OCI-LY3 (cell line): ENCODE results near the gene TMEM252.

Experiments
- H2AFZ ChIP-seq: fragments of 200-600, 300-600 bp; shearing (Covaris generic); 2 replicates; pipeline ENCODE4 v1.6.0; 2014; ENCODE audit warnings: antibody characterized with exemption, low read depth, low read length
- H3K27ac ChIP-seq: fragments of 200-600, 300-600 bp; sonication (generic); 2 replicates; pipeline ENCODE4 v1.5.1; 2014; ENCODE audit warnings: mild to moderate bottlenecking, low read length, moderate library complexity, mixed read lengths
- H3K27me3 ChIP-seq: fragments of 200-600, 300-600 bp; sonication (generic); 2 replicates; pipeline ENCODE4 v1.6.1; 2014; ENCODE audit warnings: low read depth, low read length, mixed read lengths
- H3K36me3 ChIP-seq: fragments of 200-600, 300-600 bp; sonication (generic); replicated peaks from 2 replicates; pipeline ENCODE3; 2014; ENCODE audit warnings: low read depth, low read length, mixed read lengths
- H3K4me1 ChIP-seq: fragments of 300-600, 200-600 bp; sonication (generic); 2 replicates; pipeline ENCODE4 v1.6.1; 2014; ENCODE audit warnings: low read length, mixed read lengths
- H3K4me2 ChIP-seq: fragments of 200-600, 300-600 bp; sonication (generic); 2 replicates; pipeline ENCODE4 v1.6.1; 2014; ENCODE audit warnings: low read length, mixed read lengths
- H3K4me3 ChIP-seq: fragments of 300-600, 200-600 bp; sonication (generic); 2 replicates; pipeline ENCODE4 v1.5.1; 2014; ENCODE audit warnings: antibody characterized with exemption, mild to moderate bottlenecking, low read length, moderate library complexity
- H3K79me2 ChIP-seq: fragments of 300-600, 200-600 bp; shearing (Covaris generic); 2 replicates; pipeline ENCODE4 v1.6.1; 2014; ENCODE audit warnings: mild to moderate bottlenecking, low read length, mixed read lengths
- H3K9ac ChIP-seq: fragments of 300-600, 200-600 bp; shearing (Covaris generic); 2 replicates; pipeline ENCODE4 v1.6.0; 2014; ENCODE audit warnings: mild to moderate bottlenecking, low read length, moderate library complexity
- H3K9me3 ChIP-seq: fragments of 200-600, 300-600 bp; shearing (Covaris generic); 2 replicates; pipeline ENCODE4 v1.6.1; 2014; ENCODE audit warnings: low read length, mixed read lengths; ENCODE audit not compliant: insufficient read depth
- H4K20me1 ChIP-seq: fragments of 200-600, 300-600 bp; sonication (generic); 2 replicates; pipeline ENCODE4 v1.6.1; 2016; ENCODE audit warnings: low read length, mixed read lengths; ENCODE audit not compliant: insufficient read depth
- EZH2phosphoT487 ChIP-seq: fragments of 200-600 bp; shearing (Covaris generic); IDR thresholded peaks from 2 replicates; pipeline ENCODE4 v1.6.1; 2018; ENCODE audit warnings: antibody characterized with exemption, mixed run types, low read depth
- TF ChIP-seq, protein P1 (sequence below): fragments of 200-600, 300-600 bp; sonication (generic); IDR thresholded peaks from 2 replicates; pipeline ENCODE4 v1.5.1; 2014; ENCODE audit warnings: antibody characterized with exemption, low read length, low read depth

Gene TMEM252

DNA sequence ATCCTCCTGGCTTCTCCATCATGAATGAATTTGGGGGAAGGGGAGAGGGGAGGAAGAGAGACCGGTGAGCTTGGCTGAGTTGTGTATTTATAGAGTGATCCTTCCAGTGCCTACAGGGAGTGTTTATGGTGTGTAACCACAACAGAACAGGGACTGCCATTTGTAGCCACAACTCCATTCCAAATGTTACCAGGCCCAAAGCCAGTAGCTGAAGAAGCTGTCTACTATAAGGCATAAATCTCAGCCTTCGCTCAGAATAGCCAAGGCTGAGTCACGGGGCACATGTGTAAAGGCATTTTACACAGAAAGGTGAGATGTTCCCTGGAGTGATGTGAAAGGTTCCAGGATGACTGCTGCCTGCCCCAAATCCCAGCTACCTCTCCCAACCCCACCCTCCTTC, 2.5 kb downstream of the TMEM252 start:
- no peaks in the 10 kb centered on the region for H3K27me3 ChIP-seq
- H4K20me1 ChIP-seq, result no peaks in the 10 kb centered on the region
- H3K79me2 ChIP-seq, result no peaks in the 10 kb centered on the region
- TF ChIP-seq, protein P1, sequence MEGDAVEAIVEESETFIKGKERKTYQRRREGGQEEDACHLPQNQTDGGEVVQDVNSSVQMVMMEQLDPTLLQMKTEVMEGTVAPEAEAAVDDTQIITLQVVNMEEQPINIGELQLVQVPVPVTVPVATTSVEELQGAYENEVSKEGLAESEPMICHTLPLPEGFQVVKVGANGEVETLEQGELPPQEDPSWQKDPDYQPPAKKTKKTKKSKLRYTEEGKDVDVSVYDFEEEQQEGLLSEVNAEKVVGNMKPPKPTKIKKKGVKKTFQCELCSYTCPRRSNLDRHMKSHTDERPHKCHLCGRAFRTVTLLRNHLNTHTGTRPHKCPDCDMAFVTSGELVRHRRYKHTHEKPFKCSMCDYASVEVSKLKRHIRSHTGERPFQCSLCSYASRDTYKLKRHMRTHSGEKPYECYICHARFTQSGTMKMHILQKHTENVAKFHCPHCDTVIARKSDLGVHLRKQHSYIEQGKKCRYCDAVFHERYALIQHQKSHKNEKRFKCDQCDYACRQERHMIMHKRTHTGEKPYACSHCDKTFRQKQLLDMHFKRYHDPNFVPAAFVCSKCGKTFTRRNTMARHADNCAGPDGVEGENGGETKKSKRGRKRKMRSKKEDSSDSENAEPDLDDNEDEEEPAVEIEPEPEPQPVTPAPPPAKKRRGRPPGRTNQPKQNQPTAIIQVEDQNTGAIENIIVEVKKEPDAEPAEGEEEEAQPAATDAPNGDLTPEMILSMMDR, result no peak
- no peak for TF ChIP-seq EZH2phosphoT487
- H3K9ac ChIP-seq, result no peak overlapping the region
- H3K36me3 ChIP-seq, result no peaks in the 10 kb centered on the region
- no peaks in the 10 kb centered on the region for H3K9me3 ChIP-seq
- no peak overlapping the region for H2AFZ ChIP-seq
- H3K4me1 ChIP-seq, result no peaks in the 10 kb centered on the region
- H3K4me2 ChIP-seq, result no peak overlapping the region
- H3K27ac ChIP-seq, result no peak overlapping the region
- H3K4me3 ChIP-seq, result no peak overlapping the region

- Histone ChIP-seq H3K79me2 (no peaks in the 10 kb centered on the region), H4K20me1 (no peaks in the 10 kb centered on the region), H3K9me3 (no peaks in the 10 kb centered on the region), H3K4me2 (no peak overlapping the region), H3K4me3 (no peak overlapping the region), H2AFZ (no peak overlapping the region), H3K9ac (no peak overlapping the region), H3K27ac (no peak overlapping the region), H3K27me3 (no peaks in the 10 kb centered on the region), H3K36me3 (no peaks in the 10 kb centered on the region), H3K4me1 (no peaks in the 10 kb centered on the region)
- TF ChIP-seq EZH2phosphoT487, result no peak
- TF ChIP-seq, protein P1, result no peak
Measured at GRCh38 chr9:68537616-68537880, 3.1 kb downstream of the TMEM252 start.

DNA sequence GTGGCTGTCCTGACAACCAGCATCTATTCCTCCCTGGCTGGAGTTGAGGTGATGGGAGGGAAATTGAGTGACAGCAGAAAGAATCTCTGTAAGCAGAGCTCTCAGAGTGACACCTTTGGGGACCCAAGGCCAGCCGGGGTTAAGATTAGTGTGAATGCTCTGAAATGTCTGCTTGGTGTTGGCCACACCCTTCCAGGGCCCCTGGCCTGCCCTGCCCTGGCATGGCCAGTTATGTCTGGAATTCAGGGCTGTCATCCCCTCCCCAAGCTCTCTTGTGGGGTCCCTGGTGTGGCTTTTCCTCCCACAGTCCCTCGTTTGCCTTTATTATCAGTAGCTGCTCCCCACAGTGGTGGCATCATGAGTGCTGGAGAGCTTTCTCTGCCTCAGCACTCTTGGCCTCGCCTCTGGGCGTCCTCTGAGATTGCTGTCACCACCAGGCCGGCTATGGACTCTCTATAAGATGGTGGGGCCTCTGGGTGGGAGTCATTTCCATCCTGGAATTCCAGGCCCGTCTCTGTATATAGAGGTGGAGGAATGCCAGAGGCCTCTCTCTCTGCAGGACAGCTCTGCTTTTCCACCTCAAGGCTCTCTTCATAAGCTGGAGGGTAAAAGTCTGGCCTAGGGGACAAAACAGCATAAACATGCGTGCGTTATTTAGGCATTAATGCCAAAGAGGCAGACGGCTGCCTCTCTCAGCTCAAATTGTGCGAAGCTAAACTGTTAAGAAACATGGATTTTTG, 3.6 kb downstream of the TMEM252 start:
- no peak overlapping the region for H3K4me2 ChIP-seq
- H4K20me1 ChIP-seq, result no peaks in the 10 kb centered on the region
- TF ChIP-seq EZH2phosphoT487, result no peak
- TF ChIP-seq, protein P1, result no peak
- no peak overlapping the region for H3K4me3 ChIP-seq
- no peak overlapping the region for H3K9ac ChIP-seq
- H3K27ac ChIP-seq, result no peak overlapping the region
- no peaks in the 10 kb centered on the region for H3K36me3 ChIP-seq
- no peaks in the 10 kb centered on the region for H3K4me1 ChIP-seq
- no peaks in the 10 kb centered on the region for H3K27me3 ChIP-seq
- no peaks in the 10 kb centered on the region for H3K9me3 ChIP-seq
- no peak overlapping the region for H2AFZ ChIP-seq
- H3K79me2 ChIP-seq, result no peaks in the 10 kb centered on the region

DNA sequence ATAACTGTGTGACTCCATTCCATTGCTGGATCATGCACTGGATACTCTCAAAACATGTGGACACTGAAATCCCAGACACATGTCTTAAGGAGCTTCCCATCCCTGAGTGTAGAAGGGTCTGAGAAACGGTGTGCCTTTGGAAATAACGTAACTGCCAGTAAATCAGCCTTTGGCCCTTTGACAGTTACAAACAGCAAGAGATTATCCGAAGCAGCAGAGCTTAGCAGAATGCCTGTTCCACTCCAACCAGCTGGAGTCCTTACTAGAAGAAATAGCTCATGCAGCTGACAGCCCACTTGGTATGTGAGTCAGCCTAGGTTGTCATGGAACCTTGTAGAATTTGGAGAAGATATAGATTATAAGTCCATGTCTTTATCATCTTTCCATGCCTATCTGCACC, 7.0 kb downstream of the TMEM252 start:
- no peak overlapping the region for H3K4me2 ChIP-seq
- H3K36me3 ChIP-seq, result no peaks in the 10 kb centered on the region
- no peak overlapping the region for H3K9ac ChIP-seq
- no peak overlapping the region for H3K4me3 ChIP-seq
- H3K27ac ChIP-seq, result no peak overlapping the region
- H2AFZ ChIP-seq, result no peak overlapping the region
- H3K79me2 ChIP-seq, result no peaks in the 10 kb centered on the region
- no peaks in the 10 kb centered on the region for H3K9me3 ChIP-seq
- no peaks in the 10 kb centered on the region for H3K4me1 ChIP-seq
- no peaks in the 10 kb centered on the region for H3K27me3 ChIP-seq
- no peaks in the 10 kb centered on the region for H4K20me1 ChIP-seq
- TF ChIP-seq, protein P1, result no peak
- TF ChIP-seq EZH2phosphoT487, result no peak
